HG02852 (cell line): ENCODE measurements around the gene EMX2.

Experiments used
- ATAC-seq: cut with Tn5 transposase; IDR thresholded peaks from one replicate; pipeline ENCODE4 v1.9.1; 2021; ENCODE audit warnings: mild to moderate bottlenecking, moderate library complexity; ENCODE audit not compliant: unreplicated experiment

Gene EMX2

DNA sequence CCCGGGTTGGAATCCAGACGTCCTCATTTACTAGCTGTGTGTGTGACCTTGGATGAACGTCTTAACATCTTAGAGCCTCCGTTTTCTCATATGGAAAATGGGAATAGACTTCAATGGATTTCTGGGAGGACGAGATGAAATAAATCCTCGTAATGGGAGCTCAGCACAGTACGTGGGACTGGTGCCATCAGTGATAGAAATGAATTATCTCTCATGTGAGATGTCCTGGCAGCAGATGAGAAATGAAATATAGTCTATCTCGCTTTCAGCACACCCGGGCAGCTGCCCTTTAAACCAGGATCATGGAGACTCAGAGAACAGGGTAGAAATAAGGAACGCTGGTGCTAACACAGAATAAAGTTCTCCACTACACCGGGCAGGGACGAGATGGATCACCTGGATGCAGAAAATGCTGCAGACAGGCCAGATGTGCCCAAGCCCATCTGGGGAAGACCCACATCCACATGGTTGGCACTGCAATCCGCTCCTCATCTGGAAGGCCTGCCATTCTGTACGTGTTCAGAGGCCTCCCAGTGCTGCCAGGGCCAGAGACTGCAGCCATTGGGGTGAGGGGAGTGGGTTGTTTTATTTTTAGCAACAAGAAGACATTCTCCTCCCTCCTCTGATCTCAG is 11.1 kb upstream of the EMX2 start:
- ATAC-seq = no peak

DNA sequence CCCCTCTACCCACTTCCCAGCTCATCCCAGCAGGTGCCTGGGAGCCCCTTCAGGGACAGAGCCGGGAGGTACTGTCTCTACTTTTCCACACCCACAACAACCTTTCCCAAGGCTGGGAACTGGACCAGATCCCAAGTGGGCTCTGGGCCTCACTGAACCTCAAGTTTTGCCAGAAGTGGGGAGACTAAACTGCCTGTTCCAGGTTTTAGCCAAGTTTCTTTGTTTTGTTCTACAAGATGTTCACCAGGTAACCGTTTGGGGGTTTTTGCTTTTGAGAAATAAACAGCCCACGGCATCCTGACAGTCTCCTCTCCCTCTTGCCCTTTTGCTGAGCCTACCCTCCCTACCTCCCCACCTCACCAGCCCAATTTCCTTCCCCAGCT is 10.6 kb upstream of the EMX2 start:
- no peak for ATAC-seq

DNA sequence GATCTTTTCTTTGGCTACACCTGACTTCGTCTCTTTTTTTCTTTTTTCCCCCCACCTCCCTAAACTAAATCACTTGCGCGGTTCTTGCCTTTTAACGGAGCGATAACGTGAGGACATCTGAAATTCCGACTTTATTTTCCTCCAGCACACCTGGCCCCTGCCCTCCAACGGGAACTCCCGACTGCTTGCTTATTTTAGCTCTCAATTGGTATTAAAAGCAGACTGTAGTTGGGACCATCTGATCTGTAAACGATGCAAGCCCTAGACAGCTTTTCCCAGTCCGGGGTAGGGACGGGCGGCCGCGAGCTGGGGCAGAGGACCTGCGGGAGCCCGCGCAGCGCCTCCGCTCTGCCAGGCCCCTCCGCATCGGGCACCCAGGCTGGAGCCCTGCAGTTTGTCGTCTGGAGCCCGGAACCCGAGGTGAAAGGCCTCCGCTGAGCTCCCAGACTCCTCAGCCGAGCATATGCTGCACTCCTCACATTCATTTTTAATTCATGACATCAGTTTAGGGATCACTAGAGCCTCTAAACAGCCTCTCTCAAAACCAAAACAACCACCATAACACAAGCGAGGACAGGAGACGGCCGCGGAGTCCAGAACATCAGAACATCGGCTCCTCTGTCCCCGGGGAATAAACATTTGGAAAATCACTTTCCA is 10.0 kb upstream of the EMX2 start:
- no peak for ATAC-seq

DNA sequence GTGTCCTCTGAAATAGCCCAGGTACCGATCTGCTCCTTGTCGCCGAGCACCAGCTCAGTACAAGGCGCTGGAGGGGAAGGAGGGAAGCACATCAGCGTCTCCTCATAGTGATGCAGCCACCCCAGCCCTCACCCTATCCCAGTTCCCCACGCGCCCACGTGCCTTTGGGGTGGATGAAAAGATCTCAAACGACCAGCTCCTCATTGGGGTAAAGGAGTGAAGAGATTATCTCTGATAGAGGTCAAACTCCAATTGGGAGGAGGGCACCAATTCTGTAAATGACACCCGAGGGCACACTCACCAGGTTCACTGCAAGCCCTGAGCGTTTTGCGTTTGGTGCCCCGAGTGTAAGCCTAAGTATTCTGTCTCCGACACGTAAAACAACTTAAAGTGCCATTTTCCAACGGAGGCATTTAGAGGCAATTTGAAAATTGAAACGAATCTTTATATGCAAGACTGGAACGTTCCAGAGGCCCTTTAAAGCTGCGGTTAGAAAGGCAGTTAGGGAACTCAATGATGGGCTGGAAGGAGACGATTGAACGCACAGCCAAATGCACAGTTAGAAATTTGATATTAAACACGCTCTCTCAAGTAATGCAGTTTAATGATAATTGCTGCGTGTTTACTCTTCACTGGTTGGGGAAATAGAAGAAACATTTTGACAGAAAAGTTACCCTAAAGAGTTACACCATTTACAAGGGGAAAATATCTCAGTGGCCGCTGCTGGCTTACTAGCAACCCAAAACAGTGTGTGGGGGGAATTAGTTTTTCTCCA is 8.9 kb upstream of the EMX2 start:
- ATAC-seq = no peak

DNA sequence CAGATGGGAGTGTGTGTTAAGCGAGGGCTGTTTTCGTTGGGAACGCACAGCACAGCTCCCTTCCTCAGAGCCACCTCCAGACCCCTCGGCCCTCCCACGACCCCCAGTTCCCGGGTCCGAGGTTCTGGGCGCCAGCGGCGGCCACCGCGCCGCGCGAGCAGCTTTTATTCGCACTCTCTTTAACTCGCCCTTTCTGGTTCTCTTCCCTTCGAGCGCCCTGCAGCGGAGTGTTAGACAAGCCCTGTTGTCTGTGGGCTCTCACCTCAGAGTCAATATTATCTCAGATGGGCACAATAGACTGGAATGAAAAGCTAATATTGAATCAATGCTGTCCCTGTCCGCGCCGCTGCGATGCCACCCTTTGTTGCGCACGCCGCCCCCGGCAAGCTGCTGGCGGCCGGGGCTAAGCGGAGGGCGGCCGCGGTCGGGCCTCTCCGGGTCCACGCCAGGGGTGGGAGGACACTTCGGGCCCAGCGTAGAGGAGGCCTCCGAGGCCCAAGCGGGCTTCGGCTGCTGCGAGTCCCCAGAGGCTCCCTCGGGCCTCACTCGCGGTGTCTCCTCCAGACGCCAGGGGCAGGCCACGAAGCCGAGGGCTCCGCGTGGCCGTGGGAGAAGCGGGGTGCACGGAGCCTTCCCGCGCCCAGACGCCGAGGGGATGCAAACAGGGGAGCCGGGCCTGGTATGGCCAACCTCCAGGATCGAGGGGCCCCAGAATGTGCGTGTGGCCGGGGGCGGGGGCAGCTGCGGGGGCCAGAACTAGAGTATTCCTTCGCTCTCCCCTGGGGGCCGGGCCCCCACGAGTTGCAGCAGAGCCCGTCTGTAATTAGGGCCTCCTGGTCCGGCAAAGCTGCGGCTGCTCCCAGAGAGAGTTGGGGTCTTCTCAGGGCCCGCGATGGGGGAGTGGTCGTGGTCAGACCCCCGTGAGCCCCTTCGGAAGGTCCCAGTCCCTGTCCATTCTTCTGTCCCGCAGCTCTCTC is 7.9 kb upstream of the EMX2 start:
- ATAC-seq = no peak

- no peak for ATAC-seq
Measured at GRCh38 chr10:117535298-117536071, 7.1 kb upstream of the EMX2 start.

- no peak for ATAC-seq
Measured at GRCh38 chr10:117536072-117536865, 6.3 kb upstream of the EMX2 start.

GRCh38 chr10:117536866-117537435 is 5.6 kb upstream of the EMX2 start:
- ATAC-seq = no peak

GRCh38 chr10:117537436-117537903 is 5.1 kb upstream of the EMX2 start:
- no peak for ATAC-seq

- peak; percentile 61 for ATAC-seq
Measured at GRCh38 chr10:117537904-117538524, 4.5 kb upstream of the EMX2 start.

DNA sequence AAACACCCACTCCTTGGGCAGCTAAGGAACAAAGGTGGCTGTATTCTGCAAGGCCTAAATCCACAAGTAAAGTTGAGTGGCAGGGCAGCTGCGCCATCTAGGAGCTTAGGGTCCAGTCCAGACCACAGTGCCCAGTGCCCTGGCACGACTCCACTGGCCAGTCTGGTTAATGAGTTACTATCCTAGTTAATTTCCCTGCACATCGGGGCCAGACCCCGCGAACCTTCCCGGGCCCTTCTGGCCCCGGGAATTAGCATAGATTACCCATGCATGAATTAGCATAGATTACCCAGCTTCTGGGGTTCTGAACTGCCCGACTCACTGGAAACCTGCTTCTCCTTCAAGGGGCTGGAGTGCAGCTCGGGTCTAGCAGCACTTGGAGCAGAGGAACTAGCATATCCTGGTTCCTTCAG is 3.2 kb upstream of the EMX2 start:
- no peak for ATAC-seq

- ATAC-seq = no peak
Measured at GRCh38 chr10:117539903-117540639, 2.5 kb upstream of the EMX2 start.

- ATAC-seq = no peak
Measured at GRCh38 chr10:117540640-117541404, 1.7 kb upstream of the EMX2 start.

DNA sequence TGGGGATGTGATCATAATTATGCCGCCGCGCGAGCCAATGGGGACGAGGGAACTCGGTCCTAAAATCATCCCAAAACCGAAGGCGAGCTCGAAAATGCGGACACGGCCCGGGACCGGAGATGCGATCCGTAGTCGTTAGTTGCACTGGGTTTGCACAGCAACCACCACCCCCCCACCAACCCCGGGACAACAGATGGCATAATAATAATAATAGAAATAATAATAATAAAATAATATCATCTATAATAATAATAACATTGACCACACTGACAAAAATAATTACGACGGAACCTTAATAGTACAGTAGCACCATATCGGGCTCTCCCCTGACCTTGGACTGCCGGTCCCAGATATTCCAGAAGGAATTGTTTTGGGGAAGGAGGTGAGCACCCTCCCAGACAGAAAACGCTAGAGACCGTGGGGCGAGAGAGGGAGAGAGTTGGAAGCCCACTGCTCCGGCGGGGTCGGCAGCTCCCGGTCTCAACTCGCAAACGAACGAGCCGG is 1.1 kb upstream of the EMX2 start:
- no peak for ATAC-seq

GRCh38 chr10:117541909-117542705 is 439 bp upstream of the EMX2 start:
- no peak for ATAC-seq
